ENCODE data around the gene YWHAG. TPM values are rescaled to one million over a fixed set of nuclear protein-coding genes. Genes with fewer than 3 reads are reported as not detected.

Gene YWHAG
- total and polyA plus RNA-seq, 9 of the 15 experiments (the other 6 are each of a cell fraction or from before 2014, with no cell fraction given) = 30.4 to 246 (median 94.5) TPM

DNA sequence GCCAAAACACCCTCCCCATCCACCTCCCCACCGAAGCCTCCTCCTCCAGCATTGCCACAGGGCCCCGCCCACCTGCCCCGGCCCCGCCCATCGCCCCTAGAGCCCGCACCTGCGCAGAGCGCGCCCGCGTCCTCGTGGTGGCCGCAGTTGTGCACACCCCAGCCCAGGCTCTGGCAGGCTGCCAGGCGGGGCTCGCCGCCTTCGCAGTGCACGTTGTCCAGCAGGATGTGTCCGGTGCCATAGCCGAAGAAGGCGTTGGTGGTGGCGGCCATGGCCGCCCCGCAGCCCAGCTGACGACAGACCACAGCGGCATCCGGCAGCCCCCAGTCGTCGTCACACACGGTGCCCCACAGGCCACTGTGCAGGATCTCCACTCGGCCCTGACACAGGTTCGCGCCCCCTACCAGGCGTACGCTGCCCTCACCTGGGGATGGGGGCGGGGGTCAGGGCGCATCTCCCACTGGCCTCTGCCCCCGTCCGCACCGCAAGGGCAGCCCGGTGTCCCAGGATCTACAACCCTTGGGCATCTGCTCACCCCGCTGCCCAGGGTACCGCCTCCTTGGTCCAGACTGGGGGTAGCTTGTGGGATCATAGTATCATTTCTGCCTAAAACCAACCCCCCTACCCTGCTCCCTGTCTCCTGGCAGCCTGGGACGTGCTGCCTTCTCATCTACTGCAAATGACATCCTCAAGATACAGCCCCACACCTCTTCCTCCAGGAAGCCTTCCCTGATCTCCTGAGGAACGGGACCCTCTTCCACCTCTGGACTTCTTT, 38.8 kb upstream of the YWHAG start (continued):
- TF ChIP-seq REST (IDR thresholded peaks at IDR 0.05; ENCODE audit: borderline replicate concordance) = no peak
- TF ChIP-seq REST (CRISPR knock-in tag; IDR thresholded peaks at IDR 0.05; ENCODE audit: low read depth) = peak; percentile 63; the same call in 1 of the 2 replicates
- TF ChIP-seq ZC3H11A (IDR thresholded peaks at IDR 0.05; ENCODE audit: low read depth, low read length) = no peak
- no peak for TF ChIP-seq KHSRP (IDR thresholded peaks at IDR 0.05)
- peak; percentile 48 for TF ChIP-seq U2AF1 (optimal IDR thresholded peaks at IDR 0.05; ENCODE audit: low read depth, low read length)
- TF ChIP-seq ZNF12 (CRISPR knock-in tag; IDR thresholded peaks at IDR 0.05) = no peak; the same call in 1 of the 2 replicates
- TF ChIP-seq, protein P1, sequence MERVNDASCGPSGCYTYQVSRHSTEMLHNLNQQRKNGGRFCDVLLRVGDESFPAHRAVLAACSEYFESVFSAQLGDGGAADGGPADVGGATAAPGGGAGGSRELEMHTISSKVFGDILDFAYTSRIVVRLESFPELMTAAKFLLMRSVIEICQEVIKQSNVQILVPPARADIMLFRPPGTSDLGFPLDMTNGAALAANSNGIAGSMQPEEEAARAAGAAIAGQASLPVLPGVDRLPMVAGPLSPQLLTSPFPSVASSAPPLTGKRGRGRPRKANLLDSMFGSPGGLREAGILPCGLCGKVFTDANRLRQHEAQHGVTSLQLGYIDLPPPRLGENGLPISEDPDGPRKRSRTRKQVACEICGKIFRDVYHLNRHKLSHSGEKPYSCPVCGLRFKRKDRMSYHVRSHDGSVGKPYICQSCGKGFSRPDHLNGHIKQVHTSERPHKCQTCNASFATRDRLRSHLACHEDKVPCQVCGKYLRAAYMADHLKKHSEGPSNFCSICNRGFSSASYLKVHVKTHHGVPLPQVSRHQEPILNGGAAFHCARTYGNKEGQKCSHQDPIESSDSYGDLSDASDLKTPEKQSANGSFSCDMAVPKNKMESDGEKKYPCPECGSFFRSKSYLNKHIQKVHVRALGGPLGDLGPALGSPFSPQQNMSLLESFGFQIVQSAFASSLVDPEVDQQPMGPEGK (CRISPR knock-in tag; IDR thresholded peaks at IDR 0.05; ENCODE audit: borderline replicate concordance) = 0 out of 2 replicates have a peak, but pooled peaks have one; percentile 17
- no peak for TF ChIP-seq KAT2B (IDR thresholded peaks at IDR 0.05; ENCODE audit: low read depth, low read length)
- TF ChIP-seq, protein P2, sequence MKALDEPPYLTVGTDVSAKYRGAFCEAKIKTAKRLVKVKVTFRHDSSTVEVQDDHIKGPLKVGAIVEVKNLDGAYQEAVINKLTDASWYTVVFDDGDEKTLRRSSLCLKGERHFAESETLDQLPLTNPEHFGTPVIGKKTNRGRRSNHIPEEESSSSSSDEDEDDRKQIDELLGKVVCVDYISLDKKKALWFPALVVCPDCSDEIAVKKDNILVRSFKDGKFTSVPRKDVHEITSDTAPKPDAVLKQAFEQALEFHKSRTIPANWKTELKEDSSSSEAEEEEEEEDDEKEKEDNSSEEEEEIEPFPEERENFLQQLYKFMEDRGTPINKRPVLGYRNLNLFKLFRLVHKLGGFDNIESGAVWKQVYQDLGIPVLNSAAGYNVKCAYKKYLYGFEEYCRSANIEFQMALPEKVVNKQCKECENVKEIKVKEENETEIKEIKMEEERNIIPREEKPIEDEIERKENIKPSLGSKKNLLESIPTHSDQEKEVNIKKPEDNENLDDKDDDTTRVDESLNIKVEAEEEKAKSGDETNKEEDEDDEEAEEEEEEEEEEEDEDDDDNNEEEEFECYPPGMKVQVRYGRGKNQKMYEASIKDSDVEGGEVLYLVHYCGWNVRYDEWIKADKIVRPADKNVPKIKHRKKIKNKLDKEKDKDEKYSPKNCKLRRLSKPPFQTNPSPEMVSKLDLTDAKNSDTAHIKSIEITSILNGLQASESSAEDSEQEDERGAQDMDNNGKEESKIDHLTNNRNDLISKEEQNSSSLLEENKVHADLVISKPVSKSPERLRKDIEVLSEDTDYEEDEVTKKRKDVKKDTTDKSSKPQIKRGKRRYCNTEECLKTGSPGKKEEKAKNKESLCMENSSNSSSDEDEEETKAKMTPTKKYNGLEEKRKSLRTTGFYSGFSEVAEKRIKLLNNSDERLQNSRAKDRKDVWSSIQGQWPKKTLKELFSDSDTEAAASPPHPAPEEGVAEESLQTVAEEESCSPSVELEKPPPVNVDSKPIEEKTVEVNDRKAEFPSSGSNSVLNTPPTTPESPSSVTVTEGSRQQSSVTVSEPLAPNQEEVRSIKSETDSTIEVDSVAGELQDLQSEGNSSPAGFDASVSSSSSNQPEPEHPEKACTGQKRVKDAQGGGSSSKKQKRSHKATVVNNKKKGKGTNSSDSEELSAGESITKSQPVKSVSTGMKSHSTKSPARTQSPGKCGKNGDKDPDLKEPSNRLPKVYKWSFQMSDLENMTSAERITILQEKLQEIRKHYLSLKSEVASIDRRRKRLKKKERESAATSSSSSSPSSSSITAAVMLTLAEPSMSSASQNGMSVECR (CRISPR knock-in tag; IDR thresholded peaks at IDR 0.05) = peak; percentile 96
- TF ChIP-seq EHMT2 (IDR thresholded peaks at IDR 0.05) = no peak
- peak; percentile 80; the same call in 1 of the 2 replicates for TF ChIP-seq ZNF282 (CRISPR knock-in tag; IDR thresholded peaks at IDR 0.05)
- TF ChIP-seq POLR2G (IDR thresholded peaks at IDR 0.05; ENCODE audit: low read depth, low read length) = peak; percentile 96
- TF ChIP-seq CHCHD3 (CRISPR knock-in tag; IDR thresholded peaks at IDR 0.05) = no peak
